ENCODE data around the gene MMP11.

Gene MMP11

DNA sequence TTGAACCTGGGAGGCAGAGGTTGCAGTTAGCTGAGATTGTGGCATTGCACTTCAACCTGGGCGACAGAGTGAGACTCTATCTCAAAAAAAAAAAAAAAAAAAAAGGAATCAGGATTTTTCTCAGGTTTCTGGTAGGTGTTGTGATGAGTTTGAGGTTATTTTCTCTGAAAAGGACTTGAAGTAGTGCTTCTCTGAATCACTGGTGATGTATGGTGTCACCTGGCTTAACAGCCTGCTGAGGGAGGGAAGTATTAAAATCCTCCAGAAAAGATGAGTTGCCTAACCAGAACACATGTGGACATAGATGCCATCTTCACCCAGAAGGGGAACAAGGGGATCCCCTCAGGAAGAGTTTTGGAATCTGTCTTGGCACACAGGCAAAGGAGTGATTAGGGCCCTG is 34.2 kb downstream of the MMP11 start:
- DNase-seq, result no peak

- DNase-seq, result no peak
These were observed 39.7 kb downstream of the MMP11 start for GRCh38 chr22:23812378-23812777.

GRCh38 chr22:23815541-23816155 is 43.0 kb downstream of the MMP11 start:
- no peak for DNase-seq

DNA sequence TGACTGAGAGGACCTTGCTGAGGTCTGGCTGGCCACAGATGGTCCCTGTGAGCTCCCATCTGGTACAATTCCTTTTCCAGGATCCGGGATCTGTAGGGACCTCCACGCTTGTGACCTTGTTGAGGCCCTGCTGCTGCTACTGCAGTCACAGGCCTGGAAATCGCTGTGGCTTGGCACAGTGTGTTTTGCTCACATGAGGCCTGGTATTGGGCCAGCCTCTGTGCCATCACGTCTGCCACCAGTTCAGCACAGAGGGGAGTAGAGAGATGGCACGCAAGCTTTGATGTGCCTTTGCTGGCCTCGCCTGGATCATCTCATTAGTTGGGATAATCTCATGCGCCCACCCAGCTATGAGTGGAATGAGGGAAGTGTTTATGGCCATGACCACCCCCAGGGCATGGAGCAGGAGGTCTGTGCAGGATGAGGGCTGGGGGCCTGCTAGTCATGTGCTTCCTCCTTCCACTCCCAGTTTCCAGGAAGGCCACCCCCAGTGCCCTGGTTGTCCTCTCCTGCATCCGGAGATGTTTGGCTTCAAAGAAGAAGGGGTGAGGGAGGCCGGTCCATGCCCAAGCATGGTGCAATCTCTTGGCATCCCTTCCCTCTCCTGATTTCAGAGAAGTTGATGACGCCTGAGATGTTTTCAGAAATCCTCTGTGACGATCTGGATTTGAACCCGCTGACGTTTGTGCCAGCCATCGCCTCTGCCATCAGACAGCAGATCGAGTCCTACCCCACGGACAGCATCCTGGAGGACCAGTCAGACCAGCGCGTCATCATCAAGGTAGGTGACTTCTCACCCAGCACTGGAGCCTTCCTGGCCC is 43.7 kb downstream of the MMP11 start:
- no peak for DNase-seq

- DNase-seq, result no peak
These were observed 44.5 kb downstream of the MMP11 start for GRCh38 chr22:23817146-23817545.

DNA sequence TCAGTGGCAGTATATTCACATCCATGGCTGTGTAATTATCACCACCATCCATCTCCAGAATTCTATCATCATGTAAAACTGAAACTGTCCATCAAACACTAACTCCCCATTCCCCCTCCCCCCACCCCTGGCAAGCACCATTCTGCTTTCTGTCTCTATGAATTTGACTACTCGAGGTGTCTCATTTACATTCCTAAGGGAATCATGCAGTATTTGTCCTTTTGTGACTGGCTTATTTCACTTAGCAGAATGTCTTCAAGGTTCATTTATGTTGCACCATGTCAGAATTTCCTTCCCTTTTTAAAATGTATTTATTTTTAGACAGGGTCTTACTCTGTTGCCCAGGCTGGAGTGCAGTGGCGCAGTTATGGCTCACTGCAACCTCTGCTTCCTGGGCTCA is 45.9 kb downstream of the MMP11 start:
- no peak for DNase-seq

GRCh38 chr22:23820748-23821211 is 48.1 kb downstream of the MMP11 start:
- DNase-seq, result no peak

GRCh38 chr22:23822101-23822671 is 49.5 kb downstream of the MMP11 start:
- DNase-seq, result no peak

GRCh38 chr22:23823331-23823791 is 50.7 kb downstream of the MMP11 start:
- DNase-seq, result no peak

DNA sequence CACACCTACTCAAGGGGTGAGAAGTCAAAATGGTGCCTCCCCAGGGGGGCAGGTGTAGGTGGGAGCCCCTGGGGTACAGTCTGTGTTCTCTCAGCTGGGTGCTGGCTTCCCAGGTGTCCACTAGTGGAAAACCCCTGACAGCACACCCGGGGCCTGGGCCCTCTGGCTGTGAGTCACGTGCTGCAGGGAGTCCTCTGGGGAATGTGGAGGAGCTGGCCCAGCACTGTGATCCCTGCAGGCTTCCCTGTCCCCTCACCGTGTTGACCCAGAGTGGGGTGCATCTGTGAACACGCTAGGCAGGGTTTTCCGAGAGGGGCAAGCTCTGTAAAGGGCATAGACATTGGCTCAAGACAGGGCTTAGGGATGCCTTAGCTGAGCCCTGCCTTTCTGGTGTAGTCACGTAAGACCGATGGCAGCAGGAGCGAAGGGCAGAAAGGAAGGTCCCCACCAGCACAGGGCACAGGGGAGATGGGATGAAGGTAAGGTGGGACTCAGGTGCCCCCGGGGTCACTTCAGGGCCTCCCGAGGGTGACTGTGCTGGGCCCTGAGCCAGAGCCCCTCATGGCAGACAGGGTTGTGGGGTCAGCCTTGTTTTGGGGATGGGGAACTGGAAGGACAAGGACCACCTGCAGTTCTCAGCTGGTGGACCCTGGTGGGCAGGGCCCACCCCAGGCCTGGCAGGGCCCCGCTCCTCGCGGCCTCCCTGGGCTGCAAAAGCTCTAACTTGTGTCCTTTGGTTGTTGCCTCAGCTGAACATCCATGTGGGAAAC is 52.0 kb downstream of the MMP11 start:
- no peak for DNase-seq

- DNase-seq, result no peak
These were observed 52.7 kb downstream of the MMP11 start for GRCh38 chr22:23825246-23825905.

- no peak for DNase-seq
These were observed 54.1 kb downstream of the MMP11 start for GRCh38 chr22:23826510-23827350.

- DNase-seq, result no peak
These were observed 54.8 kb downstream of the MMP11 start for GRCh38 chr22:23827351-23827995.

DNA sequence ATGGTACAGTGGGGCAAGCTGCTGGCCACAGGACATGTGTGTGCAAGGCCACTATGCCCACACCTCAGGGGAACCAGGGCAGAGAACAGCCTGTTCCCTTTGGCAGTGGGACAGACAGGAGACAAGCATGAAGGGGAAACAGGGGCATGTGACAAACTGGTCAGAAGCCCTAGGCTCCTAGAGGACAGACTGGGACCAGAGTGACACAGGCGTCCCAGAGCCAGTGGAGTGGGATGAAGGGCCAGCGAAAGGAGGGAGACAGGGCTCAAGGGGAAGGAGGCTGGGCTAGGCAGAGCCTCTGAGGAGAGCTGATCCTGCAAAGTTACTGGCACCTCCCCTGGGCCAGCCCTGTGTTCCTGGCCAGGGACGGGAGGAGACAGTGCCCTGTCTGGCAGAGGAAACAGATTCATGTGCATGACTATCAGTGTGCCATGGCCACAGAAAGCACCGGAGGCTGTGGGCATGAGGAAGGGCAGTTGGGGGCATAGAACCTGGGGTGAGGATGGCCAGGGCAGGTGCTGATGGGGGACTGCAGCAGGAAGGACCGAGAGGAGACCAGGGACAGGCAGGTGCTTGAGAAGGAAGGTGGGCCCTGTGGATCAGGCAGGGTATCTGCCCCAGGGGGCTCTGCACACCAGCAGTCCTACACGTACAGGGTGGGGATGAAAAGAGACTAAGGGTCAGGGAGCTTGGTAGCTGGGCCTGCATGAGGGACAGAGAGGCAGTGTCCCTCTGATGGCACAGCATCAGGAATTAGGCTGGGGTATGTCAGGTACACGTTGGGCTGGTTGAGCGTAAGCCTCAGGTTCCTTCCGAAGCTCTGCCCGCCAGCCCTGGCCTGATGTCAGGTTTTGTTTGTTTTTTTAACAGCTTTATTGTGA is 56.4 kb downstream of the MMP11 start:
- DNase-seq, result no peak

- DNase-seq, result no peak
These were observed 57.3 kb downstream of the MMP11 start for GRCh38 chr22:23829845-23830372.

- no peak for DNase-seq
These were observed 58.6 kb downstream of the MMP11 start for GRCh38 chr22:23831261-23831660.

GRCh38 chr22:23831781-23832180 is 59.1 kb downstream of the MMP11 start:
- no peak for DNase-seq

- DNase-seq, result no peak
These were observed 59.8 kb downstream of the MMP11 start for GRCh38 chr22:23832226-23833016.

All from NCI-H2107 (cell line).